ENCODE results near the gene GRM8. TPM values are rescaled to one million over a fixed set of nuclear protein-coding genes. Genes with fewer than 3 reads are reported as not detected.

Gene GRM8
- total RNA-seq, 6 experiments from 2014 or later: not detected

- TF ChIP-seq CTCF (IDR thresholded peaks at IDR 0.05): no peak
- H3K9me3 Mint-ChIP-seq: peaks cover 47% of the 10 kb centered on the region
- DNase-seq: no peak
- no peak overlapping the region for H3K27ac Mint-ChIP-seq
- H3K4me1 Mint-ChIP-seq (ENCODE audit: low read depth): no peaks in the 10 kb centered on the region
- H3K27me3 Mint-ChIP-seq (ENCODE audit: insufficient read depth): no peaks in the 10 kb centered on the region; the same call in 1 of the 2 replicates
- H3K4me3 Mint-ChIP-seq: no peak overlapping the region
- H3K36me3 Mint-ChIP-seq (ENCODE audit: low read depth): no peaks in the 10 kb centered on the region
Observed at GRCh38 chr7:127089146-127089545, 163.6 kb downstream of the GRM8 start.

- DNase-seq: no peak
Observed at GRCh38 chr7:127081539-127081938, 171.2 kb downstream of the GRM8 start.

GRCh38 chr7:127080576-127080975 is 172.2 kb downstream of the GRM8 start:
- no peaks in the 10 kb centered on the region; the same call in 1 of the 2 replicates for H3K27me3 Mint-ChIP-seq (ENCODE audit: insufficient read depth)
- no peak overlapping the region for H3K4me3 Mint-ChIP-seq
- H3K27ac Mint-ChIP-seq: no peak overlapping the region
- no peaks in the 10 kb centered on the region for H3K4me1 Mint-ChIP-seq (ENCODE audit: low read depth)
- no peak for DNase-seq
- no peak for TF ChIP-seq CTCF (IDR thresholded peaks at IDR 0.05)
- H3K36me3 Mint-ChIP-seq (ENCODE audit: low read depth): no peaks in the 10 kb centered on the region
- peaks cover 49% of the 10 kb centered on the region for H3K9me3 Mint-ChIP-seq

More at GRCh38 chr7:127081539-127081938, 171.2 kb downstream of the GRM8 start:
- Mint-ChIP-seq H3K4me1 (ENCODE audit: low read depth) (no peaks in the 10 kb centered on the region), H3K27me3 (ENCODE audit: insufficient read depth) (no peaks in the 10 kb centered on the region; the same call in 1 of the 2 replicates), H3K27ac (no peak overlapping the region), H3K9me3 (peaks cover 52% of the 10 kb centered on the region), H3K4me3 (no peak overlapping the region), H3K36me3 (ENCODE audit: low read depth) (no peaks in the 10 kb centered on the region)
- no peak for TF ChIP-seq CTCF (IDR thresholded peaks at IDR 0.05)

- no peak for DNase-seq
- H3K4me3 Mint-ChIP-seq: no peak overlapping the region
- H3K9me3 Mint-ChIP-seq: peaks cover 50% of the 10 kb centered on the region
- H3K36me3 Mint-ChIP-seq (ENCODE audit: low read depth): no peaks in the 10 kb centered on the region
- H3K4me1 Mint-ChIP-seq (ENCODE audit: low read depth): no peaks in the 10 kb centered on the region
- no peak for TF ChIP-seq CTCF (IDR thresholded peaks at IDR 0.05)
- no peaks in the 10 kb centered on the region for H3K27me3 Mint-ChIP-seq (ENCODE audit: insufficient read depth)
- H3K27ac Mint-ChIP-seq: no peak overlapping the region
Observed at GRCh38 chr7:127066974-127067373, 185.8 kb downstream of the GRM8 start.

- peaks cover 36% of the 10 kb centered on the region for H3K9me3 Mint-ChIP-seq
- no peak for TF ChIP-seq CTCF (IDR thresholded peaks at IDR 0.05)
- H3K36me3 Mint-ChIP-seq (ENCODE audit: low read depth): peaks cover 5% of the 10 kb centered on the region; the same call in 1 of the 2 replicates
- H3K27me3 Mint-ChIP-seq (ENCODE audit: insufficient read depth): no peaks in the 10 kb centered on the region
- H3K27ac Mint-ChIP-seq: no peak overlapping the region
- H3K4me1 Mint-ChIP-seq (ENCODE audit: low read depth): no peaks in the 10 kb centered on the region
- DNase-seq: no peak
- H3K4me3 Mint-ChIP-seq: no peak overlapping the region
Observed at GRCh38 chr7:127059475-127059874, 193.3 kb downstream of the GRM8 start.

- Mint-ChIP-seq H3K27ac (no peak overlapping the region), H3K9me3 (peaks cover 26% of the 10 kb centered on the region), H3K36me3 (ENCODE audit: low read depth) (peaks cover 5% of the 10 kb centered on the region; the same call in 1 of the 2 replicates), H3K4me3 (no peak overlapping the region), H3K4me1 (ENCODE audit: low read depth) (no peaks in the 10 kb centered on the region), H3K27me3 (ENCODE audit: insufficient read depth) (no peaks in the 10 kb centered on the region)
- no peak for TF ChIP-seq CTCF (IDR thresholded peaks at IDR 0.05)
- DNase-seq: no peak
Observed at GRCh38 chr7:127057918-127058317, 194.8 kb downstream of the GRM8 start.
